Osteocyte (in vitro differentiated cells): ENCODE results near the gene HNRNPA0. TPM values are rescaled to one million over a fixed set of nuclear protein-coding genes. Genes with fewer than 3 reads are reported as not detected.

Experiments
- DNase-seq: peaks from one replicate; pipeline ENCODE4 v3.0.0; 2021; ENCODE audit warnings: mixed read lengths; ENCODE audit not compliant: unreplicated experiment; ENCODE audit errors: extremely low spot score
- H3K27ac Mint-ChIP-seq: one replicate; pipeline ENCODE4 v1.8.0; 2021; ENCODE audit warnings: mild to moderate bottlenecking, mixed read lengths; ENCODE audit not compliant: unreplicated experiment
- H3K27me3 Mint-ChIP-seq: one replicate; pipeline ENCODE4 v1.8.0; 2021; ENCODE audit warnings: mixed read lengths; ENCODE audit not compliant: unreplicated experiment
- H3K36me3 Mint-ChIP-seq: one replicate; pipeline ENCODE4 v1.8.0; 2021; ENCODE audit warnings: mixed read lengths; ENCODE audit not compliant: unreplicated experiment
- H3K4me1 Mint-ChIP-seq: one replicate; pipeline ENCODE4 v1.8.0; 2021; ENCODE audit warnings: mixed read lengths; ENCODE audit not compliant: unreplicated experiment
- H3K4me3 Mint-ChIP-seq: one replicate; pipeline ENCODE4 v1.8.0; 2021; ENCODE audit warnings: mild to moderate bottlenecking, moderate library complexity, mixed read lengths; ENCODE audit not compliant: unreplicated experiment
- H3K9me3 Mint-ChIP-seq: one replicate; pipeline ENCODE4 v1.8.0; 2021; ENCODE audit warnings: mixed read lengths; ENCODE audit not compliant: unreplicated experiment
- CTCF ChIP-seq: fragments of 200-600 bp; sonication (generic); IDR thresholded peaks from 2 replicates; pipeline ENCODE4 v1.5.0; 2021; ENCODE audit warnings: antibody characterized with exemption, mild to moderate bottlenecking, moderate library complexity
- total RNA-seq: library from RNA; stranded (reverse); gene quantifications from 2 replicates; pipeline ENCODE4 v1.2.1, GENCODE V29; 2021

HNRNPA0 gene
- total RNA-seq, 1 donor from 2014 or later = 43.3 TPM

DNA sequence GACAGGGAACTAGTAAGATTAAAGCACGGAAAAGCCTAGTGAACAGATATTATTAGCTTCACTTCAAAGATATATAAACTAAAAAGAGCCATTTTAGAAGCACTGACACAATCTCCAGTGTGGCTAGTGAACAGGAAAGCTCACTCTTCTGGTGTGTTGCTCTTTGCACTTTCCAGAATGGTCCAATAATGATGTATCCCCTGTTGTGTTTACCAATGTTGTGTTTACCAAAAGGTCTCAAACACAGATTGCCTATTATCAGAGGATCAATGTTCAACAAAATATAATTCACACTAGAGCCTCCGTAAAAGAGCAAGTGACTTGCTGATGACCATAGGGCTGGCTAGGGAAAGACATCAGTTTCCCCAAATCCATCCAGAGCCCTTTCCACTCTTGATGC, 29.9 kb downstream of the HNRNPA0 start:
- Mint-ChIP-seq H3K27me3 (no peaks in the 10 kb centered on the region), H3K27ac (no peak overlapping the region), H3K9me3 (no peaks in the 10 kb centered on the region), H3K36me3 (no peaks in the 10 kb centered on the region), H3K4me3 (no peak overlapping the region), H3K4me1 (no peaks in the 10 kb centered on the region)
- no peak for DNase-seq
- TF ChIP-seq CTCF = no peak

DNA sequence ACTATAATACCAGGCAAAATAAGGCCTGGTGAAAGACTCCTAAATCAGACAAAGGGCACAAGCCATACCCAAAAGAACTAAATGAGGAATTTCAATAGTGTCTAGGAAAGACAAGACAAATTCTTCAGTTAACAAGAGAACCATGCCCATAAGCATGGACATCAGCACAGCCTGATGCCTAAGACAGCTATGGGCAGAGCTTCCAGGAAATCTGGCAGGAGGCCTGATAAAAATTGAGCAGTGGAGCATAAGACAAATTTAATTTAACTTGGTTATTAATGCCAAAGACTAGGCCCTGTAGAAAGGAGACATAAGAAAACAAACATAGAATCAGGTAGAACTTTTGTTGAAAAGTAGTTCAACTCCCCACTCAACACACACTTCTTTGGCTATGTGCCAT, 35.6 kb downstream of the HNRNPA0 start:
- Mint-ChIP-seq H3K4me1 (no peaks in the 10 kb centered on the region), H3K36me3 (peaks cover 2% of the 10 kb centered on the region), H3K27ac (no peak overlapping the region), H3K27me3 (no peaks in the 10 kb centered on the region), H3K9me3 (peaks cover 8% of the 10 kb centered on the region), H3K4me3 (no peak overlapping the region)
- TF ChIP-seq CTCF = no peak
- no peak for DNase-seq

GRCh38 chr5:137716337-137716736, 37.8 kb downstream of the HNRNPA0 start:
- no peaks in the 10 kb centered on the region for H3K27me3 Mint-ChIP-seq
- H3K4me1 Mint-ChIP-seq = no peaks in the 10 kb centered on the region
- H3K36me3 Mint-ChIP-seq = peaks cover 2% of the 10 kb centered on the region
- DNase-seq = no peak
- H3K9me3 Mint-ChIP-seq = peaks cover 16% of the 10 kb centered on the region
- H3K27ac Mint-ChIP-seq = no peak overlapping the region
- no peak overlapping the region for H3K4me3 Mint-ChIP-seq
- TF ChIP-seq CTCF = no peak

DNA sequence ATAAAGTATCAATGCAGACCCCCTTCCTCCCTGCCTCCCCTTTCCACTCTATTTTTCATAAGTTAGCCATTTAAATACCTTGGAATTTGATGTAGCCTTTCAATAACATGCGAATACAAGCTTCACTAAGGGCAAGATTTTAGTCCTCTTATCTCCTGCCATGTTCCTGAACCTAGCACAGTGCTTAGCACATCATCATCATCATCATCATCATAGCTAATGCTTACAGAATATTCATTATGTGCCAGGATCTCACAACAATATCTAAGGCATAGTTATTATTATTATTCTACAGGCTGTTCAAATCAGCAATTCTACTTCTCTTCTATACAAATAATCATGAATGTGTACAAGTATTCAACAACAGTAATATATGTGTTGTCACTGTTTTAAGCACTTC, 38.7 kb downstream of the HNRNPA0 start:
- H3K27ac Mint-ChIP-seq = no peak overlapping the region
- peaks cover 2% of the 10 kb centered on the region for H3K36me3 Mint-ChIP-seq
- no peak for DNase-seq
- TF ChIP-seq CTCF = no peak
- H3K4me1 Mint-ChIP-seq = no peaks in the 10 kb centered on the region
- no peak overlapping the region for H3K4me3 Mint-ChIP-seq
- H3K27me3 Mint-ChIP-seq = no peaks in the 10 kb centered on the region
- peaks cover 16% of the 10 kb centered on the region for H3K9me3 Mint-ChIP-seq

GRCh38 chr5:137714946-137715345, 39.2 kb downstream of the HNRNPA0 start:
- TF ChIP-seq CTCF = no peak
- Mint-ChIP-seq H3K4me3 (no peak overlapping the region), H3K4me1 (no peaks in the 10 kb centered on the region)

More at GRCh38 chr5:137714946-137715345, 39.2 kb downstream of the HNRNPA0 start:
- no peak overlapping the region for H3K27ac Mint-ChIP-seq
- peaks cover 2% of the 10 kb centered on the region for H3K36me3 Mint-ChIP-seq
- no peaks in the 10 kb centered on the region for H3K27me3 Mint-ChIP-seq
- peaks cover 16% of the 10 kb centered on the region for H3K9me3 Mint-ChIP-seq
- no peak for DNase-seq
